GM21360 (cell line): ENCODE data around the gene FCGR3B.
A peak's percentile ranks its signal among the peaks of the same experiment; 100 is the strongest.
"Not testable (repeated sequence)": the region's sequence is repeated elsewhere in the genome, so short reads cannot be mapped to it uniquely, and the experiment has no call there.

Source experiments
- ATAC-seq: cut with Tn5 transposase; IDR thresholded peaks from one replicate; pipeline ENCODE4 v1.9.1; 2021; ENCODE audit warnings: mild to moderate bottlenecking, moderate library complexity; ENCODE audit not compliant: unreplicated experiment

FCGR3B gene

GRCh38 chr1:161639203-161639602 lies 8.2 kb upstream of the FCGR3B start:
- not testable (repeated sequence) for ATAC-seq

- ATAC-seq: not testable (repeated sequence)
These were observed 7.4 kb upstream of the FCGR3B start for GRCh38 chr1:161638251-161638993.

GRCh38 chr1:161636976-161637375 lies 6.0 kb upstream of the FCGR3B start:
- ATAC-seq: not testable (repeated sequence)

- not testable (repeated sequence) for ATAC-seq
These were observed 5.3 kb upstream of the FCGR3B start for GRCh38 chr1:161636189-161636782.

GRCh38 chr1:161634993-161635392 lies 4.0 kb upstream of the FCGR3B start:
- not testable (repeated sequence) for ATAC-seq

GRCh38 chr1:161630128-161630742 lies 741 bp downstream of the FCGR3B start:
- not testable (repeated sequence) for ATAC-seq

- not testable (repeated sequence) for ATAC-seq
These were observed 4.4 kb downstream of the FCGR3B start for GRCh38 chr1:161626445-161627146.

- ATAC-seq: not testable (repeated sequence)
These were observed 6.4 kb downstream of the FCGR3B start for GRCh38 chr1:161624605-161625004.

- not testable (repeated sequence) for ATAC-seq
These were observed 7.5 kb downstream of the FCGR3B start for GRCh38 chr1:161623401-161624051.

GRCh38 chr1:161622054-161622453 lies 8.9 kb downstream of the FCGR3B start:
- peak; percentile 27 for ATAC-seq

GRCh38 chr1:161621181-161622000 lies 9.6 kb downstream of the FCGR3B start:
- ATAC-seq: peak; percentile 38

GRCh38 chr1:161620399-161620798 lies 10.6 kb downstream of the FCGR3B start:
- not testable (repeated sequence) for ATAC-seq

GRCh38 chr1:161618517-161618916 lies 12.5 kb downstream of the FCGR3B start:
- not testable (repeated sequence) for ATAC-seq

GRCh38 chr1:161616417-161616816 lies 14.6 kb downstream of the FCGR3B start:
- ATAC-seq: not testable (repeated sequence)

- ATAC-seq: not testable (repeated sequence)
These were observed 17.8 kb downstream of the FCGR3B start for GRCh38 chr1:161613142-161613514.

- ATAC-seq: peak; percentile 87
These were observed 18.4 kb downstream of the FCGR3B start for GRCh38 chr1:161612322-161613141.

GRCh38 chr1:161611866-161612321 lies 19.1 kb downstream of the FCGR3B start:
- ATAC-seq: not testable (repeated sequence)

GRCh38 chr1:161610198-161610597 lies 20.8 kb downstream of the FCGR3B start:
- ATAC-seq: not testable (repeated sequence)
